ENCODE results near the gene HABP4. TPM values are rescaled to one million over a fixed set of nuclear protein-coding genes. Genes with fewer than 3 reads are reported as not detected.

The HABP4 gene
- total and polyA plus RNA-seq, 9 of the 15 experiments (the other 6 are each of a cell fraction or from before 2014, with no cell fraction given): 0.38 to 2.4 (median 1.9) TPM

DNA sequence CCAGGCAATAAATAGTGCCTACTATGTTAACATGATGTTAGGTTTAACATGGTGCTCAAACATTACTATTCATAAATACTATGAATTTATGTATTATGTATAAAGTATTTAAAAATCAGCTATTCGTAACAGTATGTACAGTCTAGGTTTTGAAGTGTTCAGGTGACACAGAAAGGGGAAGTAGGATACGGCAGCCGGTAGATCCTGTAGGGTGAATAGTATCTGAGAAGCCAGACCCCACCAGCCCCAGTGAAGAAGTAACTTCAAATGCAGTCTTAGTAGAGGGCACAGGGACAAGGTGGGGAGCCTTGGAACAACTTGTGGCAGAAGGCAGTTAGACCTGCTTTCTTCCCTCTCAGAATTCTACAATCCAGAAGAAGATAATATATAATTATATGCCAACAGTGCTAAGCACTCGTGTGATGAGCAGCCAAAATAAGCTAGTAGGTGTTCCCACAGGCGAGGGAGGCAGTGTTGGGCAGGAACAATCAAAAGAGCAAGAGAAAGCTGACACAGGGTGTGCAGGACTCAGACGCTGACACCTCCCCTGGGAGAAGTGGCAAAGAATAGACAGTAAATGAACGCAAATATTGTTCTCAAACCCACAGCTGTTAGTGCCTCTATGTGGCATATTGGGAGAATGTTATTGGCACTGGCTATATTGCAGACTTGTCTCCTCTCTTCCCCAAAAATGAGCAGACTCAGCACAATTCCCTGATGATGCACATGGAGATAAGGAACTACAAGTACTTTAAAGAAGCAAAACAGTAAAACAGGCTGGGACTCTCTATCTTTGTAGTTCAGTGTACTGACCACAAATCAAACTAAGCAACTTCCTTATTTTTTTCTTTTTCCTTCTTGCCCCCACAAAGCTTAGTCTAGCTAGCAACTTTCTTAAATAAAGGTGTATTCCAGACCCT lies 36.4 kb upstream of the HABP4 start (continued):
- TF ChIP-seq MTF1 (CRISPR knock-in tag; IDR thresholded peaks at IDR 0.05; ENCODE audit: borderline replicate concordance): no peak
- TF ChIP-seq, protein P1, sequence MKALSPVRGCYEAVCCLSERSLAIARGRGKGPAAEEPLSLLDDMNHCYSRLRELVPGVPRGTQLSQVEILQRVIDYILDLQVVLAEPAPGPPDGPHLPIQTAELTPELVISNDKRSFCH (CRISPR knock-in tag; IDR thresholded peaks at IDR 0.05): no peak
- TF ChIP-seq, protein P1 (tag; IDR thresholded peaks at IDR 0.05): no peak
- TF ChIP-seq MCM3 (IDR thresholded peaks at IDR 0.05): no peak
- TF ChIP-seq, protein P2, sequence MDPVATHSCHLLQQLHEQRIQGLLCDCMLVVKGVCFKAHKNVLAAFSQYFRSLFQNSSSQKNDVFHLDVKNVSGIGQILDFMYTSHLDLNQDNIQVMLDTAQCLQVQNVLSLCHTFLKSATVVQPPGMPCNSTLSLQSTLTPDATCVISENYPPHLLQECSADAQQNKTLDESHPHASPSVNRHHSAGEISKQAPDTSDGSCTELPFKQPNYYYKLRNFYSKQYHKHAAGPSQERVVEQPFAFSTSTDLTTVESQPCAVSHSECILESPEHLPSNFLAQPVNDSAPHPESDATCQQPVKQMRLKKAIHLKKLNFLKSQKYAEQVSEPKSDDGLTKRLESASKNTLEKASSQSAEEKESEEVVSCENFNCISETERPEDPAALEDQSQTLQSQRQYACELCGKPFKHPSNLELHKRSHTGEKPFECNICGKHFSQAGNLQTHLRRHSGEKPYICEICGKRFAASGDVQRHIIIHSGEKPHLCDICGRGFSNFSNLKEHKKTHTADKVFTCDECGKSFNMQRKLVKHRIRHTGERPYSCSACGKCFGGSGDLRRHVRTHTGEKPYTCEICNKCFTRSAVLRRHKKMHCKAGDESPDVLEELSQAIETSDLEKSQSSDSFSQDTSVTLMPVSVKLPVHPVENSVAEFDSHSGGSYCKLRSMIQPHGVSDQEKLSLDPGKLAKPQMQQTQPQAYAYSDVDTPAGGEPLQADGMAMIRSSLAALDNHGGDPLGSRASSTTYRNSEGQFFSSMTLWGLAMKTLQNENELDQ (CRISPR knock-in tag; IDR thresholded peaks at IDR 0.05; ENCODE audit: borderline replicate concordance): no peak
- TF ChIP-seq SLC30A9 (CRISPR knock-in tag; IDR thresholded peaks at IDR 0.05): no peak
- TF ChIP-seq NEUROD1 (IDR thresholded peaks at IDR 0.05; ENCODE audit: borderline replicate concordance, low read depth, low read length, partially characterized antibody): no peak
- 0 out of 4 replicates have a peak, but pooled peaks of 1 of the 2 experiments have one; percentile 28 for TF ChIP-seq HDAC1 (IDR thresholded peaks at IDR 0.05)
- TF ChIP-seq DLX4 (CRISPR knock-in tag; IDR thresholded peaks at IDR 0.05): no peak
- TF ChIP-seq ZNF584 (CRISPR knock-in tag; IDR thresholded peaks at IDR 0.05; ENCODE audit: low read depth): no peak
- TF ChIP-seq LARP7 (IDR thresholded peaks at IDR 0.05): no peak
- no peak for TF ChIP-seq RBM17 (IDR thresholded peaks at IDR 0.05; ENCODE audit: borderline replicate concordance, low read depth, low read length)
- TF ChIP-seq DIDO1 (tag; IDR thresholded peaks at IDR 0.05; ENCODE audit: low read depth): no peak
- no peak for TF ChIP-seq SMARCB1 (IDR thresholded peaks at IDR 0.05; ENCODE audit: insufficient read length, low read depth)
- TF ChIP-seq, protein P3, sequence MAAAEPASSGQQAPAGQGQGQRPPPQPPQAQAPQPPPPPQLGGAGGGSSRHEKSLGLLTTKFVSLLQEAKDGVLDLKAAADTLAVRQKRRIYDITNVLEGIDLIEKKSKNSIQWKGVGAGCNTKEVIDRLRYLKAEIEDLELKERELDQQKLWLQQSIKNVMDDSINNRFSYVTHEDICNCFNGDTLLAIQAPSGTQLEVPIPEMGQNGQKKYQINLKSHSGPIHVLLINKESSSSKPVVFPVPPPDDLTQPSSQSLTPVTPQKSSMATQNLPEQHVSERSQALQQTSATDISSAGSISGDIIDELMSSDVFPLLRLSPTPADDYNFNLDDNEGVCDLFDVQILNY (CRISPR knock-in tag; IDR thresholded peaks at IDR 0.05): no peak
- TF ChIP-seq PCBP1 (IDR thresholded peaks at IDR 0.05; ENCODE audit: low read depth, low read length, poor library complexity, severe bottlenecking): no peak
- TF ChIP-seq RREB1 (CRISPR knock-in tag; IDR thresholded peaks at IDR 0.05): no peak
